ENCODE results near the gene ZFP57. TPM values are rescaled to one million over a fixed set of nuclear protein-coding genes. Genes with fewer than 3 reads are reported as not detected.

ZFP57 gene
- total RNA-seq (2021) (not detected in 2 replicates), Bru-seq, nascent RNA (not detected), BruChase-seq, experiment 1, labeled RNA remaining after a 2-hour chase (not detected), BruChase-seq, experiment 2, labeled RNA remaining after a 6-hour chase (not detected)
- long read RNA-seq = 0 reads

DNA sequence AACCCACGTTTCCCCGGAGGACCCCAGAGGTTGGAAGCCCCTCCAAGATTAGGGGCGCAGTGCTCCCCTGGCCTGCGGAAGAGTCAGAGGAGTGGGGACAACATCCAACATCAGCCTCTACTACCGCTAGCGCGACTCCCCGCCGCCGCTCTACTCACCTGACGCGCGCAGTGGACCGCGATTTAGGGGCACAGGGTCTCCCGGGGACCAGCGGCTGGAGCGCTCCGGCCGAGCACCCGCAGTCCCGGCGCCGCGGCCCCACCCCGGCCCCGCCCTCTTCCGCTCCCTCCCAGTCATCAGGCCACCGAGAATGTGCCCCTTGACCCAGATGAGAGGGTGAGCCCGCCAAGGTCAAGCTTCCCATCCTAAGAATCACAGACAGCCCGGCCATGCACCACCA is at the start of gene ZFP57:
Gene ZFP57, minus strand, starts transcription at position 249 of the 400 bp plus-strand sequence. CDS start 4,149 bp downstream, outside the sequence.
- Histone ChIP-seq H3K4me3 (ENCODE audit: low read depth, low read length, poor library complexity, severe bottlenecking) (no peak within 1 kb of the TSS), H3K27me3 (replicated peaks; ENCODE audit: insufficient read depth, low read depth, low read length, poor library complexity) (no peaks in the 10 kb centered on the region), H3K36me3 (ENCODE audit: insufficient read depth, low read length, poor library complexity, severe bottlenecking) (no peaks in the 10 kb centered on the region), H3K4me1 (ENCODE audit: insufficient read depth, low read length, poor library complexity, severe bottlenecking) (no peaks in the 10 kb centered on the region), H3K27ac (ENCODE audit: low read depth, low read length, poor library complexity, severe bottlenecking) (no peak within 1 kb of the TSS), H3K9me3 (ENCODE audit: low read depth, low read length, poor library complexity, severe bottlenecking) (no peaks in the 10 kb centered on the region)
- POLR2A ChIA-PET (ENCODE audit: low non-redundant PET) = no interaction called here
- intact Hi-C loops (cut with micrococcal nuclease; ENCODE audit: unreplicated experiment) = no loop called here
- no TSS peak for BruUV-seq (replicated peaks)
- no peak for DNase-seq (ENCODE audit: low spot score)
- TF ChIP-seq EZH2 (IDR thresholded peaks at IDR 0.05; ENCODE audit: borderline replicate concordance, low read depth, low read length, poor library complexity, severe bottlenecking) = no peak
- TF ChIP-seq, protein P1, sequence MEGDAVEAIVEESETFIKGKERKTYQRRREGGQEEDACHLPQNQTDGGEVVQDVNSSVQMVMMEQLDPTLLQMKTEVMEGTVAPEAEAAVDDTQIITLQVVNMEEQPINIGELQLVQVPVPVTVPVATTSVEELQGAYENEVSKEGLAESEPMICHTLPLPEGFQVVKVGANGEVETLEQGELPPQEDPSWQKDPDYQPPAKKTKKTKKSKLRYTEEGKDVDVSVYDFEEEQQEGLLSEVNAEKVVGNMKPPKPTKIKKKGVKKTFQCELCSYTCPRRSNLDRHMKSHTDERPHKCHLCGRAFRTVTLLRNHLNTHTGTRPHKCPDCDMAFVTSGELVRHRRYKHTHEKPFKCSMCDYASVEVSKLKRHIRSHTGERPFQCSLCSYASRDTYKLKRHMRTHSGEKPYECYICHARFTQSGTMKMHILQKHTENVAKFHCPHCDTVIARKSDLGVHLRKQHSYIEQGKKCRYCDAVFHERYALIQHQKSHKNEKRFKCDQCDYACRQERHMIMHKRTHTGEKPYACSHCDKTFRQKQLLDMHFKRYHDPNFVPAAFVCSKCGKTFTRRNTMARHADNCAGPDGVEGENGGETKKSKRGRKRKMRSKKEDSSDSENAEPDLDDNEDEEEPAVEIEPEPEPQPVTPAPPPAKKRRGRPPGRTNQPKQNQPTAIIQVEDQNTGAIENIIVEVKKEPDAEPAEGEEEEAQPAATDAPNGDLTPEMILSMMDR (conservative IDR thresholded peaks at IDR 0.05; ENCODE audit: low read depth, low read length) = no peak
- CTCF ChIA-PET = no interaction called here

DNA sequence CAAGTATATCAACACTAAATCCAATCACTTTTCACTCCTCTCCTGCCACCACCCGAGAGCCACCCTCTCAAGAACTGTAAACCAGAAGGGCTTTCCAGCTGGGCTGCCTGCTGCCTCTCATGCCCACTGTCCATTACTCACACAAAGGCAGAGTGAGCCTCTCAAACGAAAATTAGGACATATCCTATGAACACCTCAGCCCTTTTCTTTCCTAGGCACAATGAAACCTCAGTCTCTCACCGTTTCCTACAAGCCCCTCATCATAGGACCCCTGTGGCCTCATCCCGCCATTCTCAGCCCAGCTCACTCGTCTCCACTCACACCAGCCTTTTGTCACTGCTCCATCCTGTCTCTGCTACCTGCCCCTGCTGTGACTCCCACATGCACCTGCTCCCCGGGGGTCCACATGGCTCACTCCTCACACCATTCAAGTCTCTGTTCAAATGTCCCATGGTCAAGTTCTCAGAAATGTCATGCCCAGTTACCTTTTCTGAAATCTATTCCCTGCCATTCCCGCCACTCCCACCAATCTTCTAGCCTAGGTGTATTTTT is 49.7 kb upstream of the ZFP57 start:
- POLR2A ChIA-PET (ENCODE audit: low non-redundant PET) = no interaction called here
- Histone ChIP-seq H3K9me3 (ENCODE audit: low read depth, low read length, poor library complexity, severe bottlenecking) (no peaks in the 10 kb centered on the region), H3K4me1 (ENCODE audit: insufficient read depth, low read length, poor library complexity, severe bottlenecking) (no peaks in the 10 kb centered on the region), H3K27me3 (replicated peaks; ENCODE audit: insufficient read depth, low read depth, low read length, poor library complexity) (peaks cover 24% of the 10 kb centered on the region), H3K36me3 (ENCODE audit: insufficient read depth, low read length, poor library complexity, severe bottlenecking) (no peaks in the 10 kb centered on the region), H3K27ac (ENCODE audit: low read depth, low read length, poor library complexity, severe bottlenecking) (no peak overlapping the region), H3K4me3 (ENCODE audit: low read depth, low read length, poor library complexity, severe bottlenecking) (no peak overlapping the region)
- DNase-seq (ENCODE audit: low spot score) = no peak
- CTCF ChIA-PET = no interaction called here
- BruUV-seq (replicated peaks) = no TSS peak
- intact Hi-C loops (cut with micrococcal nuclease; ENCODE audit: unreplicated experiment) = loop anchor here (10.0 kb wide), 1 partner anchor 284 kb away; no protein-coding TSS in a partner anchor
- TF ChIP-seq, protein P1 (conservative IDR thresholded peaks at IDR 0.05; ENCODE audit: low read depth, low read length) = no peak
- no peak for TF ChIP-seq EZH2 (IDR thresholded peaks at IDR 0.05; ENCODE audit: borderline replicate concordance, low read depth, low read length, poor library complexity, severe bottlenecking)

DNA sequence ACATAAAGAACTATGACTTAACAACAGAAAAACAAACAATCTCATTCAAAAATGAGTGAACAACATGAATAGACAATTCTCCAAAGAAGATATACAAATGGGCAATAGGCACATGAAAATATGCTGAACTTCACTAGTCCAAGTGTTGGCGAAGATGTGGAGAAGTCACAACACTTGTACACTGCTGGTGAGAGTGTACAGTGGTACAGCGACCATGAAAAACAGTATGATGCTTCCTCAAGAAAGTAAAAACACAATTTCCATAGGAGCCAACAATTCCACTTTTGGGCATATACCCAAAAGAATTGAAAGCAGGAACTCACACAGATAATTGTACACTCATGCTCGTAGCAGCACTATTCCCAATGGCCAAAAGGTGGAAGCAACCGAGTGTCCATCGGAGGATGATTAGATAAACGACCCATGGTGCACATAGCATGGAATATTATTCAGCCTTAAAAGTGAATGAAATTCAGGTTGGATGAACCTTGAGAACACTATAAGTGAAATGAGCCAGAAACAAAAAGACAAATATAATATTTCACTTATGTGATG is 48.9 kb upstream of the ZFP57 start:
- intact Hi-C loops (cut with micrococcal nuclease; ENCODE audit: unreplicated experiment) = loop anchor here (10.0 kb wide), 1 partner anchor 285 kb away; no protein-coding TSS in a partner anchor
- H3K4me3 ChIP-seq (ENCODE audit: low read depth, low read length, poor library complexity, severe bottlenecking) = no peak overlapping the region
- POLR2A ChIA-PET (ENCODE audit: low non-redundant PET) = no interaction called here
- H3K36me3 ChIP-seq (ENCODE audit: insufficient read depth, low read length, poor library complexity, severe bottlenecking) = no peaks in the 10 kb centered on the region
- peaks cover 20% of the 10 kb centered on the region for H3K27me3 ChIP-seq (replicated peaks; ENCODE audit: insufficient read depth, low read depth, low read length, poor library complexity)
- no peaks in the 10 kb centered on the region for H3K9me3 ChIP-seq (ENCODE audit: low read depth, low read length, poor library complexity, severe bottlenecking)
- H3K4me1 ChIP-seq (ENCODE audit: insufficient read depth, low read length, poor library complexity, severe bottlenecking) = no peaks in the 10 kb centered on the region
- no peak for TF ChIP-seq EZH2 (IDR thresholded peaks at IDR 0.05; ENCODE audit: borderline replicate concordance, low read depth, low read length, poor library complexity, severe bottlenecking)
- TF ChIP-seq, protein P1 (conservative IDR thresholded peaks at IDR 0.05; ENCODE audit: low read depth, low read length) = no peak
- CTCF ChIA-PET = no interaction called here
- no TSS peak for BruUV-seq (replicated peaks)
- no peak for DNase-seq (ENCODE audit: low spot score)
- H3K27ac ChIP-seq (ENCODE audit: low read depth, low read length, poor library complexity, severe bottlenecking) = no peak overlapping the region

Data from A673 (cell line).